GM19023 (cell line): Measurements from ENCODE around the gene GPR157.

Source experiments
- ATAC-seq: cut with Tn5 transposase; IDR thresholded peaks from one replicate; pipeline ENCODE4 v1.9.1; 2021; ENCODE audit warnings: mild to moderate bottlenecking, moderate library complexity; ENCODE audit not compliant: unreplicated experiment

Gene GPR157

GRCh38 chr1:9065213-9065751, 63.6 kb downstream of the GPR157 start:
- no peak for ATAC-seq

GRCh38 chr1:9062846-9063245, 66.1 kb downstream of the GPR157 start:
- no peak for ATAC-seq

- no peak for ATAC-seq
Observed at GRCh38 chr1:9062021-9062471, 66.9 kb downstream of the GPR157 start.

- ATAC-seq = no peak
Observed at GRCh38 chr1:9061252-9061960, 67.5 kb downstream of the GPR157 start.

- no peak for ATAC-seq
Observed at GRCh38 chr1:9059891-9060744, 68.8 kb downstream of the GPR157 start.

- no peak for ATAC-seq
Observed at GRCh38 chr1:9058465-9058864, 70.4 kb downstream of the GPR157 start.

- ATAC-seq = no peak
Observed at GRCh38 chr1:9057851-9058250, 71.1 kb downstream of the GPR157 start.

- ATAC-seq = no peak
Observed at GRCh38 chr1:9052272-9053049, 76.4 kb downstream of the GPR157 start.

- no peak for ATAC-seq
Observed at GRCh38 chr1:9051379-9051778, 77.5 kb downstream of the GPR157 start.

- ATAC-seq = no peak
Observed at GRCh38 chr1:9050803-9051202, 78.1 kb downstream of the GPR157 start.
